Medulla oblongata (tissue), 1 donor: ENCODE results near the gene PAK1.
"Not testable (repeated sequence)": the region's sequence is repeated elsewhere in the genome, so short reads cannot be mapped to it uniquely, and the experiment has no call there.

Experiments
- DNase-seq: peaks from one replicate; pipeline ENCODE4 v3.0.0-alpha.2; 2015; ENCODE audit errors: extremely low spot score

PAK1 gene

GRCh38 chr11:77403211-77403610 is 70.7 kb downstream of the PAK1 start:
- DNase-seq = no peak

- DNase-seq = no peak
Measured at GRCh38 chr11:77402218-77402556, 71.7 kb downstream of the PAK1 start.

- DNase-seq = no peak
Measured at GRCh38 chr11:77401486-77402217, 72.2 kb downstream of the PAK1 start.

GRCh38 chr11:77400775-77401449 is 73.0 kb downstream of the PAK1 start:
- no peak for DNase-seq

- no peak for DNase-seq
Measured at GRCh38 chr11:77400271-77400670, 73.6 kb downstream of the PAK1 start.

- no peak for DNase-seq
Measured at GRCh38 chr11:77397631-77398030, 76.3 kb downstream of the PAK1 start.

- DNase-seq = no peak
Measured at GRCh38 chr11:77396911-77397310, 77.0 kb downstream of the PAK1 start.

GRCh38 chr11:77396305-77396704 is 77.6 kb downstream of the PAK1 start:
- no peak for DNase-seq

- DNase-seq = no peak
Measured at GRCh38 chr11:77395460-77396173, 78.3 kb downstream of the PAK1 start.

GRCh38 chr11:77392842-77393241 is 81.1 kb downstream of the PAK1 start:
- no peak for DNase-seq

- no peak for DNase-seq
Measured at GRCh38 chr11:77387701-77388100, 86.2 kb downstream of the PAK1 start.

GRCh38 chr11:77386178-77386577 is 87.7 kb downstream of the PAK1 start:
- DNase-seq = no peak

GRCh38 chr11:77385255-77385771 is 88.6 kb downstream of the PAK1 start:
- DNase-seq = not testable (repeated sequence)

- no peak for DNase-seq
Measured at GRCh38 chr11:77384571-77384970, 89.3 kb downstream of the PAK1 start.

- not testable (repeated sequence) for DNase-seq
Measured at GRCh38 chr11:77383349-77383748, 90.5 kb downstream of the PAK1 start.

GRCh38 chr11:77381729-77382665 is 91.9 kb downstream of the PAK1 start:
- no peak for DNase-seq

GRCh38 chr11:77379934-77380333 is 94.0 kb downstream of the PAK1 start:
- DNase-seq = no peak

- no peak for DNase-seq
Measured at GRCh38 chr11:77379253-77379652, 94.6 kb downstream of the PAK1 start.

GRCh38 chr11:77377734-77378133 is 96.2 kb downstream of the PAK1 start:
- DNase-seq = peak; percentile 9

- DNase-seq = no peak
Measured at GRCh38 chr11:77375107-77375506, 98.8 kb downstream of the PAK1 start.

GRCh38 chr11:77374611-77375031 is 99.3 kb downstream of the PAK1 start:
- DNase-seq = no peak
